ENCODE results near the gene COX6A2. TPM values are rescaled to one million over a fixed set of nuclear protein-coding genes. Genes with fewer than 3 reads are reported as not detected.

COX6A2 gene
- total and polyA plus RNA-seq, 4 donors: 0.84 to 36.7 (median 8.0) TPM; not detected in 1

- TF ChIP-seq NR2F2 (IDR thresholded peaks at IDR 0.05): no peak
- TF ChIP-seq ZBTB33 (IDR thresholded peaks at IDR 0.05): no peak
- TF ChIP-seq RXRA (IDR thresholded peaks at IDR 0.05): no peak
- TF ChIP-seq YY1 (IDR thresholded peaks at IDR 0.05): no peak
- no peak for TF ChIP-seq SP1 (IDR thresholded peaks at IDR 0.05)
- TF ChIP-seq JUND (IDR thresholded peaks at IDR 0.05): no peak
- no peak for TF ChIP-seq FOXA1 (IDR thresholded peaks at IDR 0.05)
- no peak for TF ChIP-seq CTCF (IDR thresholded peaks at IDR 0.05; ENCODE audit: low read depth, low read length, missing input control)
- TF ChIP-seq ATF3 (IDR thresholded peaks at IDR 0.05): no peak
- TF ChIP-seq HNF4G (IDR thresholded peaks at IDR 0.05): no peak
- no peak for TF ChIP-seq RAD21 (IDR thresholded peaks at IDR 0.05)
- TF ChIP-seq REST (IDR thresholded peaks at IDR 0.05): no peak
- TF ChIP-seq TAF1 (conservative IDR thresholded peaks at IDR 0.05): no peak
- no peak for TF ChIP-seq FOXA2 (IDR thresholded peaks at IDR 0.05)
- no peak for TF ChIP-seq HNF4A (conservative IDR thresholded peaks at IDR 0.05)
- no peak for TF ChIP-seq GABPA (IDR thresholded peaks at IDR 0.05 in 1 of 2, conservative IDR thresholded peaks at IDR 0.05 in 1 of 2)
- no peak for TF ChIP-seq EGR1 (IDR thresholded peaks at IDR 0.05; ENCODE audit: low read depth in 2 of 2)
- no peak for TF ChIP-seq MAX (IDR thresholded peaks at IDR 0.05)
- DNase-seq (ENCODE audit: low spot score): no peak
- H3K27me3 ChIP-seq (ENCODE audit: control insufficient read depth in 4 of 4, insufficient read depth in 4 of 4, low read length in 3 of 4): no peaks in the 10 kb centered on the region
- H3K9ac ChIP-seq (ENCODE audit: low read depth in 1 of 2, low read length in 2 of 2): no peak overlapping the region
- peaks cover 24 to 64% (median 52%) of the 10 kb centered on the region in 4 donors for H3K4me1 ChIP-seq (ENCODE audit: control insufficient read depth in 4 of 4, insufficient read depth in 4 of 4, low read length in 3 of 4)
- H3K4me3 ChIP-seq (ENCODE audit: low read depth in 1 of 3, low read length in 3 of 3): no peak overlapping the region
- H3K36me3 ChIP-seq (ENCODE audit: control insufficient read depth in 4 of 4, insufficient read depth in 3 of 4, low read depth in 1 of 4, low read length in 3 of 4): no peaks in the 10 kb centered on the region
- no peaks in the 10 kb centered on the region for H3K9me3 ChIP-seq (ENCODE audit: control insufficient read depth in 4 of 4, low read length in 3 of 4)
- 87% methylated on average over 8 of the region's 8 CpGs for WGBS
- no peak overlapping the region for H3K27ac ChIP-seq (ENCODE audit: low read depth in 1 of 2, low read length in 2 of 2)
Measured at GRCh38 chr16:31456988-31457360, 28.8 kb upstream of the COX6A2 start.

All from liver (tissue), 9 donors.